Activated effector memory CD4-positive, alpha-beta T cell treated with Interleukin-2 at 50 U/mL for 16 hours (primary cell): ENCODE measurements around the gene SLC10A4.
"Not testable (repeated sequence)": the region's sequence is repeated elsewhere in the genome, so short reads cannot be mapped to it uniquely, and the experiment has no call there.

Experiments used
- DNase-seq: peaks from one replicate; pipeline ENCODE4 v3.0.0-alpha.2; 2020

The SLC10A4 gene, protein sequence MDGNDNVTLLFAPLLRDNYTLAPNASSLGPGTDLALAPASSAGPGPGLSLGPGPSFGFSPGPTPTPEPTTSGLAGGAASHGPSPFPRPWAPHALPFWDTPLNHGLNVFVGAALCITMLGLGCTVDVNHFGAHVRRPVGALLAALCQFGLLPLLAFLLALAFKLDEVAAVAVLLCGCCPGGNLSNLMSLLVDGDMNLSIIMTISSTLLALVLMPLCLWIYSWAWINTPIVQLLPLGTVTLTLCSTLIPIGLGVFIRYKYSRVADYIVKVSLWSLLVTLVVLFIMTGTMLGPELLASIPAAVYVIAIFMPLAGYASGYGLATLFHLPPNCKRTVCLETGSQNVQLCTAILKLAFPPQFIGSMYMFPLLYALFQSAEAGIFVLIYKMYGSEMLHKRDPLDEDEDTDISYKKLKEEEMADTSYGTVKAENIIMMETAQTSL

DNA sequence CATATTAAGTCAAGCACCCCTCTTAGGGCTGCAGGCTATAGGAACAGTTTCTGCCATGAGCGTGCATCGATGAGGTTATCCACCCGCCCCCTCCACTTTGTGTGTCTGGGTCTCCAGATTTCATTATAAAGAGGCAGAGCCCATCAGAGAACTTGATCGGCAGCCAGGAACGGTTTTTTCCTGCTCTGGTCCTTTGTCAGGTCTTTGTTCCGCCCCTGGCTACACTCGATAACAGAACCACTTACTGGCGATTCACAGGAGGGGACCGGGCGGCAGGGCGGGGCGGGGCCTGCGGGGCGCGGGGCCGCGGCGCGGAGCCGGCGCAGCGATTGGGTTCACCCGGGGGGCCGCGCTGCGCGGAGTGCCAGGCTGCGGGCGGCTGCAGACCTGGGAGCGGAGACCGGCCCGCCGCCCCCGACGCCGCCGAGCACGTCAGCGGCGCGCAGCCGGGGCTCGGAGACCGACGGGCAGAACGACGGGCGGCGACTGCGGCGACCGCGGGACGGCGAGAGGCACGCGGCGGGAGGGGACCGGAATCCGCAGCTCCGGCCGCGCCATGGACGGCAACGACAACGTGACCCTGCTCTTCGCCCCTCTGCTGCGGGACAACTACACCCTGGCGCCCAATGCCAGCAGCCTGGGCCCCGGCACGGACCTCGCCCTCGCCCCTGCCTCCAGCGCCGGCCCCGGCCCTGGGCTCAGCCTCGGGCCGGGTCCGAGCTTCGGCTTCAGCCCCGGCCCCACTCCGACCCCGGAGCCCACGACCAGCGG lies at the start of gene SLC10A4:
SLC10A4 (plus strand) TSS at position 338 of the 771 bp plus-strand sequence; CDS start at position 557, 219 bp downstream.
- DNase-seq = no peak

DNA sequence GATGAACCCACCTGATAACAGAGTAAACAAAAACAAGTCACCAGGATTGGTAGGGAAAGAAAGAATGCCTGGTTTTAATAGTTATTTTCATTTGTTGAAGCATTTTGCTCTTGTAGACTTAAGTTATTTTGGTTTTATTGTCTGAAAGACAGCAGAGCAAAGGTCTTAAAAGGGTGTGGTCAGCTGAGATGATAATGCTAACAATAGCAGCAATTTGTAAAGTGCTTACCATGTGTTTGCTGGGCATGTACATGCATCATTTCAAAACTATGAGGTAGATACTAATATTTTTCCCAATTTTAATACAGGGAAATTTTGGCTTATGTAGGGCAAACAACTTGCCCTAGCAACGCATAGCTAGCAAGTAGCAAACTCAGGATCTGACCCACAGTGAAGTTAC lies 46.8 kb upstream of the SLC10A4 start:
- no peak for DNase-seq

DNA sequence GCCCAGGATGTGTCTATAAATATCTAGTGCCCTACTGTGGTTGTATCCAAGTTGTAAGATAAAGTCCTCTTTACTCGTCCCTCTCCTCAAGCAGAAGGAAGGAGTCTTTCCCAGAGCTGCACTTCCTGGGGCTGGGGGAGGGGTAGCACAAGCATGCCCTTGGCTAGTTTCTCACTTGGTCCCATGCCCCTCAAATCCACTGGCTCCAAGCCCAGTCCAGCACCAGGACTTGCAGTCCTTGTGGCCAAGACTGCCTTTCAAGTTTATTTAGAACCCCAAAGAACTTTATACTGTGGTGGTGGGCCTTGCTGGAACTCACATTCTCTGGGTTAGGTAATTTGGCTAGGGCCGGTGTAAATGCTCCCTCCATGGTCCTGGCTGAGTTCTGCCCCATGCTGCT lies 43.2 kb upstream of the SLC10A4 start:
- DNase-seq = no peak

DNA sequence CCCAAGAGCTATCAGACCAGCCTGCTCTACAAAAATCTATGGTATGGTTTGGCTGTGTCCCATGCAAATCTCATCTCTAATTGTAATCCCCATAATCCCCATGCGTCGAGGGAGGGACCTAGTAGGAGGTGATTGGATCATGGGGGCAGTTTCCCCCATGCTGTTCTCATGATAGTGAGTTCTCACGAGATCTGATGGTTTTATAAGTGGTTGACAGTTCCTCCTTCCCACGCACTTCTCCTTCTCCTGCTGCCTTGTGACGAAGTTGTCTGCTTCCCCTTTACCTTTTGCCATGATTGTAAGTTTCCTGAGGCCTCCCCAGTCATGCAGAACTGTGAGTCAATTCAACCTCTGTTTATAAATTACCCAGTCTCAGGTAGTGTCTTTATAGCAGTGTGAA lies 42.2 kb upstream of the SLC10A4 start:
- not testable (repeated sequence) for DNase-seq

DNA sequence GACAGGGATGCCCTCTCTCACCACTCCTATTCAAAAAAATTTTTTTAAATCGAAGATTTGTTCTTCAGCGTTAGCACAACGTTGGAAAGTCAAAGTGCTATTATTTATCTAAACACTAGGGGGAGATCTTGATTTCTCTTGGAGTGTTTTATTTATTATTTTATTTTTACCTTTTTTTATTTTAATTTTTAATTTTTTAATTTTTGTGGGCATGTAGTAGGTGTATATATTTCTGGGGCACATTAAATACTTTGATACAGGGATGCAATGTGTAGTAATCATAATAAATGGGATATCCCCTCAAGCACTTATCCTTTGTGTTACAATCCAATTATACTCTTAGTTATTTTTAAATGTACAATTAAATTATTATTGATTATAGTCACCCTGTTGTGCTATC lies 37.4 kb upstream of the SLC10A4 start:
- no peak for DNase-seq

DNA sequence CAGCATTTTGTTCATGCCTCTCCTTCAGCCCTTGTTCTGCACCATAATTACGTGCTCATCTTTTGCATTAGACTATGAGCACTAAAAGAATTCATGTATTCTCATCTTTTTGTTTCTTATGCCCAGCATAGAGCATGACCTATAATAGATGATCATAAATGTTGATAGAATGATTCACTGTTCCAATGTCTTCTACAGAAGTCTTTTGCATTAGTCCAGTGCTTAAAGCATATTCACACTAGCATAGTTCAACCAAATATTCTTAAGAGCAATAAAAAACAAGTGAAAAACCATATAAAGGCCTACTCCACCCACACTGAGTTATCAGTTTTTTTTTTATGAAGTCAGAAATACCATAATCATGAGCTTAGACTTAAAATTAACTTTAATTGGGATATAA lies 36.5 kb upstream of the SLC10A4 start:
- no peak for DNase-seq

DNA sequence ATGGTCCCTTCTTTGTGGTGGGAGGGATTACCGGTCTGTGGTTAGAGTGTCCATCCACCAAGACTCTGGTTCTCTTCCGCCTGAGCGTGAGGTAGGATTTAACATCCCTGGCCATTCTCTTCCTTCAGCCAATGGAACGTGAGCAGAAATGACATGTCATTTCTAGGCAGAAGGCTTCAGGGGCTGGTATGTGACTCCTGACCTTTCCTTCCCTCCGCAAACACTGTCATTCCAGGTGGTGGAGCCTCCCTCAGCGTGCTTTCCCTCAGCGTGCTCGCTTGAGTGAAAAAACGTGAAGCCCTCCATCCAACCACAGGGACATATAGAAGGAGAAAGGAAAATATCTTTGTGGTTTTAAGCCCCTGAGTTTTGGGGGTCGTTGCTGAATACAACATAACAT lies 34.0 kb upstream of the SLC10A4 start:
- no peak for DNase-seq

DNA sequence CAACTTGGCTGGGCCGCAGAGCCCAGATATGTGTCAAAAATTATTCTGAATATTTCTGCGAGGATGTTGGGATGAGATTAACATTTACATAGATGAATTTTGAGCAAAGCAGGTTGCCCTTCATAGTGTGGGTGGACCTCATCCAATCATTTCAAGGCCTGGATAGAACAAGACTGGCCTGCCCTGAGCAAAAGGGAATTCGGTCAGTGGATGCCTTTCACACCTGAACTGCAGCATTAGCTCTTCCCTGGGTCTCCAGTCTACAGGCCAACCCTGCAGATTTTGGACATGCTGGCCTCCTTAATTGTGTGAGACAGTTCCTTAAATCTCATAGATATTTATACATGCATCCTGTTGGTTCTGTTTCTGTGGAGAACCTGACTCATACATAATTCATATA lies 32.4 kb upstream of the SLC10A4 start:
- DNase-seq = no peak

DNA sequence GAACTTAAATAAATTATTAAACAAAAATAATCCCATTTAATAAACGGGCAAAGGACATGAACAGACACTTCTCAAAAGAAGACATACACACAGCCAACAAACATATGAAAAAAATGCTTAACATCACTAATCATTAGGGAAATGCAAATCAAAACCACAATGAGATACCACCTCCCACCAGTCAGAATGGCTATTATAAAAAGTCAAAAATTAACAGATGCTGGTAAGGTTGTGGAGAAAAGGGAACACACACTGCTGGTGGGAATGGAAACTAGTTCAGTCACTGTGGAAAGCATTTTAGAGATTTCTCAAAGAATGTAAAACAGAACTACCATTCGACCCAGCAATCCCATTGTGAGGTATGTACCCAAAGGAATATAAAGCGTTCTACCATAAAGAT lies 31.5 kb upstream of the SLC10A4 start:
- DNase-seq = not testable (repeated sequence)

DNA sequence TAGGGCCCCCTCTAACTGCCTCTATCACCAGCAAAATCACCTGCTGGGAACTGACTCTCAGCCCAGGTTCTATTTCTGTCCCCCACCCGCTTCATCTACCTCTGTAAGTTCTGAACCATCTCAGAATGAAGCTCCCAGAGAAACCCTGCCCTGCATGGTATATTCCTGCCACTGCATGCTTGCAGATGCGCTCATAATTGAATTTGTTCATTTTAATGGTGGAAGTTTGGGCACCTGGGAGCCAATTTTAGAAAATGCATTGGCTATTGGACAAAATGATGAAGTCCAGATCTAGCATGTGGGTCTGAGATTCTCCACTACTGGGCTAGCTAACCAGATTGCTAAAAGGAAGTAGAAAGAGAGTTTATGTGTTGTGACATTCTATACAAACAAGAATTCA lies 28.6 kb upstream of the SLC10A4 start:
- DNase-seq = no peak

DNA sequence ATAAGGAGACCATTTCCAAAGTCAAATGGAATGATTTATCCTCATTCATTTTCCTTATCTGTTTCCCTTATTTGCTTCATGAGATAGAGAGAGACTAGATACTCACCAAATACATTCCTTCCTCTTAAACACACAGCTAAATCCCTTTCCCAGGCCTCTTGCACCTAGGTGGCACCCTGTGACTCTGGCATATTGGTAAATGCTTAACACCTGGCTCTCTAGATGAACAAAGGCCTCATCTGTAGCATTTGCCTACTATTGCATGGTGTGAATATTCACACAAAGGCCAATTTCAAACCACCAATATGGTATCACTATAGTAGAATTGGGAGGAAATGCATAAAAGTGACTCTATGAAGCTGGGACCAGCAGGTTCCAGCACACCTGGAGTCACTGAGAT lies 22.1 kb upstream of the SLC10A4 start:
- no peak for DNase-seq

DNA sequence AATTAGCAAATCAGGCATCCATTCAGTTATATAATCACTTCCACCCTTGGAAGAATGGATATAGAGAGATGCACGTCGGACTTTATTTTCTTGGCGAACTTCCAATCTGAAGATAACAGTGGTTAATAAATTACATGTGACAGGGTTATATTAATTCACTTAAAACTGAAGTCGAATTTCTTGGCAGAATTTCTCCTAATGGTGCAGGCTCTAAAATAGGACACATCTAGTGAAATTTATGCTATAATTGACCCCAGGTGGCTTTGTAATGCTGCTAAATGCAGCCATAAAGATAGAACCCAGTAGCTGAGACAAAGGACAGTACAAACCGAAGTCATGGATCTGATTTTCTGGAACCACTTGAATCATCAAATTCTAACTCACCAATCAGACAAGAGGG lies 20.8 kb upstream of the SLC10A4 start:
- no peak for DNase-seq

DNA sequence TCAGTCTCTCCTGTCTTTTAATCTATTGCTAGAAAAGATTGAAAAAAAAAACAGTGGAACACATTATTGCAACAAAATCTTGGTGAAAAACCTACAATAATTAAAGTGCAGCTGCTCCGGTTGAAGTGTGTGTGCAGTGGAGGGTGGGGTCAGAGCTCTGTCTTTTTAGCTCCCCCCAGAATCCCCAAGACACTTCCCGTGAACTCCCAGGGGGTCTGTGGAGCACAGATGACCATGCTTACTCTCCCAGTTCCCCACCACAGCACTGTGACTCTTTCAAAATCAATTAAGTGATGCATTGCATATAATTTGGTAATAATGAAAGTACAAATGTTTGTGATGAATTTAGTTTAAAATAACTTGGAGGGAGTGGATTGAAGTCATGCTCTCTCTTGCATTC lies 15.7 kb upstream of the SLC10A4 start:
- no peak for DNase-seq

DNA sequence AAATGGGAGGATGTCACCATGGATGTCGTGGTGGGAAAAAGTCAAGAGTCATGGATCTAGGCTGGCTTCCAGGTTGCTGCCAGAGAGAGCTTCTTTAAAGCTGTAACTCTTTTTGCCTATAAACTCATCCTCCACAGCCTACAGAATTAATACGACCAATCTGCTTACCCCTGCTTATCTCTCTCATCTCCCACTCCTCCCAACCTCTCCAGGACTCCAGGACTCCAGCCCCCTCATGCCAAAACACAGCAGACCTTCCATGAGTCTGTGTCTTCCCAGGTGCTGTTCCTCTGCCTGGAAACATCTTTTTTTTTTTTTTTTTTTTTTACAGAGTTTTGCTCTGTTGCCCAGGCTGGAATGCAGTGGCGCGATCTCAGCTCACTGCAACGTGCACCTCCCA lies 15.3 kb upstream of the SLC10A4 start:
- no peak for DNase-seq

DNA sequence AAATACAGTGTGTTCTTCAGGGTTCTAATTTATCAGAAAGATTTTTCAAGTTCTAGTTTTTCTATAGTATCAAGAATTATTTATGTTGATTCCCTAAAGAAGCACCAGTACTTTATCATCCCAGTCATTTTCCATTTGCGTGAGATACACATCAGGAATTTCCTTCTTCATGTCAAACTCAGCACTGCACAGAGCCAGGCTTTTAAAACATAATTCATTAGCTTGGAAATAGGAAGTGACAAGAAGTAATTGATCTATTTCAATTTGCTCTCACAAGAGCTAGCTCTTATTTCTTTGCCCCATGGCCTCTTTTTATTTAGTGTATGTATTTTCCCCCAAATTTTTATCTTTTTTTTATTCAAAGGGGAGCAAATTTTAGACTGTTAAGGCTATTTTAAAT lies 13.0 kb upstream of the SLC10A4 start:
- DNase-seq = no peak

DNA sequence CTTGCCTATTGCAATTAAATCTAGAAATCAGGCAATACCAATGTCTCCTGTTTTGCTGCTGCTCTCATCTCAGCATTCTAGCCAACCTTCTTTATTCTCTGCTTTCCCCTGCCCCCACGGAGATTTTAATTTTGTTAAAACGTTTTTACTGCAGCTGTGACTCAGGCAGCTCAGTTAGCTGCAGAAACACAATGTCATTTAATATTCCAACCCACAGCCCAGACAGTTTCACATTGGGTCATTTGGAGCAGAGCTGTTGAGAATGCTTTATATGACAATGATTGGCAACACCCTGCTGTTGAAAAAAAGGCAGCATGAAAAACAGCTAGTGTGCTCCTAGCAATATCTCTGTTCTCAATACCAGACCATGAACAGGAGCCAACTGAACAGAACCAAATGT lies 12.6 kb upstream of the SLC10A4 start:
- no peak for DNase-seq

DNA sequence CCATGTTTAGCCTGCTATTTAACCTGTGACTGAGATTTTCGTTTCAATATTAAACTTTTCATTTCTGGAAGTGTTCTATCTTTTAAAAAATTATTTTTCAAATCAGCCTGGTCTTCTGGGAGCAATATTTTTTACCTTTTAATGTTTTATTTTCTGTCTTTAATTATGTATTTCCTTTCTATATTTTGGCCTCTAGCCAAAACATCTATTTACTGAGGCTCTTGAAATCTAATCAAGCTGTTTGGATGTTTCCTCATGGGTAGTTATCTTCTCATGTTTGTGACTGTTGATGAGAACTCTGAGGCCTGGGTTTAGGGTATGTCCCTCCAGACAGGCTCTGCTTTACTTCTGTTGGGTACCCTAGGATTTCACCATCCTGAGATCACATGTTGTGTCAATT lies 10.3 kb upstream of the SLC10A4 start:
- no peak for DNase-seq

DNA sequence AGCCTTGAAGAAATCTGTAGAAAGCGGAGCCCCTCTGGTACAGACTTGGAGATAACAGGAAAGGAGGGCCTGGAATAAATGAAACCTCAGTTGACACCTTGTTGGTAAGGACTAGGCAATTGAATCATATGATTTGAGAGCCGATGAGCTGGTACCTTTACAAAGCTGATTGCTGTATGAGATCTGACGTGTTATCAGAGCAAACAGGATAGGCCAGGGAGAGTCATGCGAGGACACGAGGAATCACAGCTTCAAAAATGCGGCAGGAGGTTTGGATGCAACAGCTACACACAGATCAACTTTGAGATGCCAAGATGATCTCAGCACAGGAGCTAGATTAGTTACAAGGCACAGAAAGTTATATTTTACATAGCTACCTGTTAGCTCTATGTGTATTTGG lies 7.4 kb upstream of the SLC10A4 start:
- DNase-seq = no peak

DNA sequence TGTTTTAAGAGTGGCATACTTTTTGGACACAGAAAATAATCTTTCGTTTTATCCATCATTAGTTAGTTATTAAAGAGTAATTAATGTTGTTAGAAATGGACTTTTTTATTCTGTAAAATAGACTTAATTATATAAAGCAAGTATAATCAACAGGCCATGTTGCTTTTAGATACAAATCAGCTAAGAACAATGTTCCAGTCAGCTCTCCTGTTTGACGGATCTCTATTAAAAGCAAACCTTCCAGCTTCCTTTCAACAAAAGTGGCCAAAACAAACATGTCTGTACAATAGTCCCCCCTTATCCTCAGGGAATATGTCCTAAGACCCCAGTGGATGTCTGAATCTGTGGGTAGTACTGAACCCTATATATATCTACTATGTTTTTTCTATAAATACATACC lies 4.9 kb upstream of the SLC10A4 start:
- DNase-seq = no peak

DNA sequence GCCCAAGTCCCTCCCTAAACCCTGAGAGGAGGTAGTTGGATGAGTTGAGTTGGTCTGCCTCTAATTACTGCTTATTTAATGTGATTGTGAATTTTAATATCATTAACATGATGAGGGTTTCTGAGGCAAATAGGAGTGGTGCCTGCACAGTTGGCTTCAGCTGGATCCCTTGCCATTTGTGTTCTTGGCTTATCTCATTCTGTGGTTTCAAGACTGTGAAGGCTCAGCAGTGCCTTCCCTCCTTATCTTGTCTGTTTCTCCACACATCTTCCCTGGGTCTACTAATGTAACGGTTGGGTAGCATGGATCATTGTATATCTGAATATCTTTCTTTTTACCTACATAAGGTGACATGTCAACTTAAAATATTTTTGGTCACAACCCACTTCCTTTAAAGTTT lies 1.6 kb upstream of the SLC10A4 start:
- no peak for DNase-seq

DNA sequence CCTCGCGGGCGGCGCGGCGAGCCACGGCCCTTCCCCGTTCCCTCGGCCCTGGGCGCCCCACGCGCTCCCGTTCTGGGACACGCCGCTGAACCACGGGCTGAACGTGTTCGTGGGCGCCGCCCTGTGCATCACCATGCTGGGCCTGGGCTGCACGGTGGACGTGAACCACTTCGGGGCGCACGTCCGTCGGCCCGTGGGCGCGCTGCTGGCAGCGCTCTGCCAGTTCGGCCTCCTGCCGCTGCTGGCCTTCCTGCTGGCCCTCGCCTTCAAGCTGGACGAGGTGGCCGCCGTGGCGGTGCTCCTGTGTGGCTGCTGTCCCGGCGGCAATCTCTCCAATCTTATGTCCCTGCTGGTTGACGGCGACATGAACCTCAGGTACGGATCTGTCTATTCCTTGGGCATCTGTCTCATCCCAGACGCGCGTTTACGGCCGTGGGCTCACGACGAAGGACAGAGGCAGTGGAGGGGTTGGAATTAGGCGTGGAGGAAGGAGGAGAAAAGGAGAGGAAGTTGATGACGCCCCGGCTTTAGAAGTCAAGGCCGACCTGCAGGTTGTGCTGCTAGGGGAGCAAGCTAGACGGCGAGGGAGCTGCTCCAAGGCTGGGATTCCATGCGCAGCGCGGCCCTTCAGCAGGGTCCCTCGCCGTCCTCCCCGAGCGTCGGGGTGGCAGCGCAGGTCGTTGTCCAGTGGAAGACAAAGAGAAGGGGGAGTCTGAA lies 792 bp downstream of the SLC10A4 start:
- DNase-seq = no peak

DNA sequence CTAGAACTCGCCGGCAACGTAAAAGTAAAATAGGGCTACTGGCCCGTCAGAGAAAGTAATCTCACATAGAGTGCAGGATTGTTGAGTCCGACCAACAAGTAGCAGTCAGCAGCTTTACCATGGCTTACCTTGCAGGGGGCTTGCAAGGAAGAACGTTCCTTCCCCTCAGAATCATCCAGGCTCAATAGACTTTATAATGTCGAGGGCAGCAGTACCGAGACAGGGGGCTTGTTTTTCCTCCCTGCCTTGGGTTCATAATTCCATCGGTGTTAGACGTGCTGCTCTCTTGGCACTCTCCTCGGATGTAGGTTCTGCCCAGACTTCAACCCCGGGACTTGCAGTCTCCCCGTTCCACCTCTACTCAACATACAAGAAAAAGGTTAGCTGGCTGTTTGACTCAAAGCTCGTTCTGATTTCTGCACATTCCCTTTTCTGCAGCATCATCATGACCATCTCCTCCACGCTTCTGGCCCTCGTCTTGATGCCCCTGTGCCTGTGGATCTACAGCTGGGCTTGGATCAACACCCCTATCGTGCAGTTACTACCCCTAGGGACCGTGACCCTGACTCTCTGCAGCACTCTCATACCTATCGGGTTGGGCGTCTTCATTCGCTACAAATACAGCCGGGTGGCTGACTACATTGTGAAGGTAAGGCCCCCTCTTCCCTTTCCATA lies 1.5 kb downstream of the SLC10A4 start:
- no peak for DNase-seq

DNA sequence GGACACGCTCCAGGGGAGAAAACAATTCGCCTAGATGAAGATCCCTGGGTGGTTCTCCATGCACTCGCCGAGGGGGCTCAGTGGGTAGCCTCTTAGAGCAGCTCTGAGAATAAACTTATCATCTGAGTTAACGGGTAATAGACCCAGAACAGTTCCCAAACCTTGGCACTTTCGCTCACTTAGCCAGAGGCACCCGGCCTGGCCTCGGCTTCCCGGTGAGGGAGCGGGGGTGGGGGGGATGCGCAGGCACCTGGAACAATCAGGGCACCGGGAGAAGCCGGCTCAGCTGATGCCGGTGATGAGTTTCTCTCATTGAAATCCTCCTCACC lies 6.5 kb downstream of the SLC10A4 start:
- no peak for DNase-seq
